Esophagus mucosa (tissue), 1 donor: ENCODE data around the gene TTC12. TPM values are rescaled to one million over a fixed set of nuclear protein-coding genes. Genes with fewer than 3 reads are reported as not detected.

ENCODE experiments used
- ATAC-seq: fragments of 200-7000 bp; cut with Tn5 transposase; one replicate; pipeline ENCODE4 v1.9.1; 2020
- total RNA-seq: library from RNA; stranded (reverse); gene quantifications from one replicate; pipeline ENCODE4 v1.2.4, GENCODE V29; 2023
- donor health status: DM: yes; HTN: yes; CAD: no.

Gene TTC12
- total RNA-seq, 1 donor from 2014 or later: 11.8 TPM

- no peak for ATAC-seq
Measured at GRCh38 chr11:113408206-113408605, 93.8 kb downstream of the TTC12 start.

DNA sequence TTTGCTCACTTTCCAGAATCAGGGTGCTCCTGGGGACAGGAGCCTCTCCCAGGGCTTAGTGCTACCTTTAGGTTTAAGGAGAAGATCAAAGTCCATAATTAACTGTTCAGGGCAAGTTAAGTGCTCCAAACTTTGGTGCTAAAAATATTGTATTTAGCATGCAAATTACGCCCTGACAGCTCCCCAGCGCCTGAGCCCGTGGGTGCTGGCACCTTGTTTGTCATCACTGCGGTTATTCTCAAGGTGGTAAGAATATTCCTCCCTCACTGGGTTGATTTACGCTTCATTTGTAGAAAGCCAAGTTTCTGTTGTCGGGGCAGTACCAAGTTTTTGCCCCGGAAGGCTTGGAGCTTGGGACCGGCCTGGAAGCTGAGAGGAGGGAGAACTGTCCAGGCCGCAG is 94.5 kb downstream of the TTC12 start:
- ATAC-seq: no peak

- ATAC-seq: no peak
Measured at GRCh38 chr11:113409526-113409925, 95.1 kb downstream of the TTC12 start.

DNA sequence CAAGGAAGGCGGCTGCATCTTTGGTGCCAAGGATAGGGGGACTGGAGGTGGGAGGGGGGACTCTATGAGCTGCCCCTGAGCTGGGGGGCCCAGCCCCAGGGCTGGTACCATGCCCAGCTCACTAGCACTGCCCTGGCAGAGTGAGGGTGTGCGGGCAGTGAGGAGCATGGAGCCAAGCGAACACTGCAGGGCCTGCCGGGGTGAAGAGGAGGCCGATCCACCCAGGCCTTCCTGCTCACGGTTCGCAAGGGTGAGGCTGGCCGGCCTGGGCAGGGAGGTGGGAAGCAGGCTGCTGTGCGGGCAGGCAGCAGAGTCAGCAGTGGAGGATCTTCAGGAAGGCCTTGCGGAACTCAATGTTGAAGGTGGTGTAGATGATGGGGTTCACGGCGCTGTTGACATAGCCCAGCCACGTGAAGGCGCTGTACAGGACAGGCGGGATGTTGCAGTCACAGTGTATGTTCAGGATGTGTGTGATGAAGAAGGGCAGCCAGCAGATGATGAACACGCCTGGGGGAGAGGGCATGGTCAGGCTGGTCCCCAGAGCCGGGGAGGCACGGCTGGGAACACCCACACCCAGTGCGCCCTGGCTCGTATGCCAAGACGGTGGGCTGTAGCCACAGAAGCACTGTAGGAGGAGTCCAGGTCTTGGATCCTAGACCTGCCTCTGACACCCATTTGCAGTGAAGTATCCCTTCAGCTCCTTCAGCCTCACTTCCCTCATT is 96.2 kb downstream of the TTC12 start:
- no peak for ATAC-seq

DNA sequence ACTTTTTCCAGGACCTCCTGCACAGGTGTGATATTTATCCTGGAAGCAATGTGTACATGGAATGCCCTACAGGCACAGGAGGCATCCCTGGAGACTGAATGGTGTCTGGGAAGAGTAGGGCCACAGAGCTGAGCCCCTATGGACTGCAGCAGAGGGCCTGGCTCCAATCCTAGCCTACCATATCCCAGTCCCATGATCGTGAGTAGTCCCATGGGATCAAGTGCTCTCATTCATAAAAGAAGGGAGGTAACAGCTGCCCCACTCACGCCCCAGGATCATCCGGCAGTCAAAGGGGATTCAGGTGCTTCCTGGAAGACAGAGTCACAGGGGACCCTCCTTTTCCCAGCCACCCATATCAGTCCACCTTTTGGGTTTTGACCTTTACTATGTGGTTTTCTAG is 97.2 kb downstream of the TTC12 start:
- ATAC-seq: no peak

DNA sequence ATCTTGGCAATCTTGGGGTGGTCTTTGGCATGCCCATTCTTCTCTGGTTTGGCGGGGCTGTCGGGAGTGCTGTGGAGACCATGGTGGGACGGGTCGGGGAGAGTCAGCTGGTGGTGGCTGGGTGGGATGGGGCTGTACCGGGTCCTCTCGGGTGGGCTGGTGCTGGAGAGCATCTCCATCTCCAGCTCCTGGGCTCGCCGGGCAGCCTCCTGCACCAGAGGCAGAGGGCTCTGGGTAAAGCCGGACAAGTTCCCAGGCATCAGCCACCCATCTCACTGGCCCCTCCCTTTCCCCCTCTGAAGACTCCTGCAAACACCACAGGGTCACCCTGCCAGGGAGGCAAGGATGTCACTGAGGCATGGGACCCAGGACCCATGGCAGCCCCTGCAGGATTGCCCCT is 98.3 kb downstream of the TTC12 start:
- ATAC-seq: no peak

DNA sequence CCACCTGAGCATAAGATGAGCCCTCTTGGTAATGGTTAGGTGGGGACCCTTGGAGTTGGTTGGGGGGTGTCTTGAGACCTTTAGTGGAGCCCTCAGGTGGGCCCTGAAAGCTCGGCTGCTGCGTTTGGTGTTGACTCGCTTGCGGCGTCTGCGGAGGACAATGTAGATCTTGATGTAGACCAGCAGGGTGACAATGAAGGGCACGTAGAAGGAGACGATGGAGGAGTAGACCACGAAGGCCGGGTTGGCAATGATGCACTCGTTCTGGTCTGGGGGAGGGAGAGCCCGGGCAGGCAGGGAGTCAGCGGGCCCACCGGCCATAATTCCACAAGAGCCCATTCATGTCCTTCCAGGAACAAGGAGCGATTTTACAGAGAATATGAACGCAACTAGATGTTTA is 101.0 kb downstream of the TTC12 start:
- ATAC-seq: no peak

Other genes with a start within 250 kb of the TTC12 start
- gene ANKK1, start 73.2 kb downstream of the TTC12 start, total RNA-seq: 0.72 TPM
- gene DRD2, start 160.8 kb downstream of the TTC12 start, total RNA-seq: 0.08 TPM